Keratinocyte (primary cell): ENCODE data around the gene OBSCN. TPM values are rescaled to one million over a fixed set of nuclear protein-coding genes. Genes with fewer than 3 reads are reported as not detected.

Experiments used
- DNase-seq: peaks from one replicate; pipeline ENCODE4 v3.0.0-alpha.2; 2011; ENCODE audit warnings: low read depth, missing footprints, low spot score
- FAIRE-seq: peaks from 2 replicates; lab custom pipeline; 2011; peaks lifted over from hg19 to GRCh38; lab: Jason Lieb, UNC
- H2AFZ ChIP-seq: 2 replicates; pipeline ENCODE4 v1.6.0; 2012; ENCODE audit warnings: low read length, control low read depth, inconsistent platforms; ENCODE audit not compliant: control insufficient read depth
- H3K27ac ChIP-seq: 2 replicates; pipeline ENCODE4 v1.5.1; 2011; ENCODE audit warnings: low read length; ENCODE audit not compliant: control insufficient read depth, insufficient read depth
- H3K27me3 ChIP-seq: 3 replicates; pipeline ENCODE4 v1.6.0; 2011; ENCODE audit warnings: low read length; ENCODE audit not compliant: control insufficient read depth, insufficient read depth; ENCODE audit errors: extremely low read depth
- H3K36me3 ChIP-seq, 2 experiments: 2 replicates in 1 of 2; 3 replicates in 1 of 2; pipeline ENCODE4 v1.5.1; 2011; ENCODE audit warnings: low read length in 2 of 2, mild to moderate bottlenecking in 1 of 2; ENCODE audit not compliant: control insufficient read depth in 2 of 2, insufficient read depth in 2 of 2; ENCODE audit errors: extremely low read depth in 1 of 2
- H3K4me1 ChIP-seq: 3 replicates; pipeline ENCODE4 v1.5.1; 2011; ENCODE audit warnings: low read length; ENCODE audit not compliant: control insufficient read depth, insufficient read depth; ENCODE audit errors: extremely low read depth
- H3K4me2 ChIP-seq: 3 replicates; pipeline ENCODE4 v1.6.0; 2011; ENCODE audit warnings: low read depth, low read length; ENCODE audit not compliant: control insufficient read depth, insufficient read depth; ENCODE audit errors: extremely low read depth
- H3K4me3 ChIP-seq, 3 experiments: fragments of 200-600 bp in 1 of 3; sonication (generic) in 1 of 3; 2 replicates in 2 of 3; 3 replicates in 1 of 3; pipeline ENCODE4 v1.5.1; 2011 to 2016; ENCODE audit warnings: low read length in 3 of 3, mild to moderate bottlenecking in 3 of 3, control low read depth in 2 of 3, inconsistent platforms in 1 of 3, low read depth in 1 of 3, mixed read lengths in 1 of 3, mixed run types in 1 of 3, moderate library complexity in 1 of 3; ENCODE audit not compliant: control insufficient read depth in 2 of 3, insufficient read depth in 2 of 3; ENCODE audit errors: extremely low read depth in 1 of 3
- H3K79me2 ChIP-seq: 2 replicates; pipeline ENCODE4 v1.6.0; 2012; ENCODE audit warnings: low read length; ENCODE audit not compliant: control insufficient read depth, insufficient read depth
- H3K9ac ChIP-seq: 3 replicates; pipeline ENCODE4 v1.6.0; 2011; ENCODE audit warnings: low read length; ENCODE audit not compliant: control insufficient read depth, insufficient read depth; ENCODE audit errors: extremely low read depth
- H3K9me1 ChIP-seq: 3 replicates; pipeline ENCODE4 v1.6.0; 2011; ENCODE audit warnings: low read length; ENCODE audit not compliant: control insufficient read depth, insufficient read depth; ENCODE audit errors: extremely low read depth
- H3K9me3 ChIP-seq: 2 replicates; pipeline ENCODE4 v1.5.1; 2012; ENCODE audit warnings: low read depth, low read length; ENCODE audit not compliant: control insufficient read depth
- H4K20me1 ChIP-seq: 3 replicates; pipeline ENCODE4 v1.6.0; 2011; ENCODE audit warnings: low read length; ENCODE audit not compliant: control insufficient read depth, insufficient read depth; ENCODE audit errors: extremely low read depth
- CTCF ChIP-seq, 3 experiments: IDR thresholded peaks in 1 of 3; conservative IDR thresholded peaks in 1 of 3; optimal IDR thresholded peaks in 1 of 3; 2 replicates in 2 of 3; 3 replicates in 1 of 3; pipeline versions ENCODE3 to v1.5.1; 2011; ENCODE audit warnings: low read length in 3 of 3, mild to moderate bottlenecking in 3 of 3, moderate library complexity in 2 of 3, control low read depth in 1 of 3, inconsistent platforms in 1 of 3; ENCODE audit not compliant: insufficient read depth in 2 of 3; ENCODE audit errors: extremely low read depth in 1 of 3
- EZH2 ChIP-seq: IDR thresholded peaks from one replicate; pipeline ENCODE4 v1.6.1; 2012; ENCODE audit warnings: inconsistent platforms, mild to moderate bottlenecking, low read length, moderate library complexity
- dilution Hi-C: fragments of 300-500 bp; cut with MboI; formaldehyde crosslinking; loops from one replicate; pipeline ENCODE4 v1.7.0; 2020; ENCODE audit warnings: low sequenced_read_pairs; ENCODE audit not compliant: extremely low pct_ligation_motif_present
- polyA plus RNA-seq, 5 experiments: library from polyadenylated mRNA; depleted of rRNA in 3 of 5; stranded (reverse) in 3 of 5; stranded (forward) in 1 of 5; unstranded in 1 of 5; fragments of >200 nt; gene quantifications; 1 replicate in 1 of 5; 2 replicates in 3 of 5; 3 replicates in 1 of 5; pipeline versions ENCODE4 v1.2.1 to v1.2.3, GENCODE V29; 2011 to 2012; ENCODE audit warnings: missing spikeins in 2 of 5, low read depth in 1 of 5, low replicate concordance in 1 of 5

The OBSCN gene
- polyA plus RNA-seq, 1 donor (not counting 4 experiments of a cell fraction or from before 2014, with no cell fraction given), result 1.8 TPM

DNA sequence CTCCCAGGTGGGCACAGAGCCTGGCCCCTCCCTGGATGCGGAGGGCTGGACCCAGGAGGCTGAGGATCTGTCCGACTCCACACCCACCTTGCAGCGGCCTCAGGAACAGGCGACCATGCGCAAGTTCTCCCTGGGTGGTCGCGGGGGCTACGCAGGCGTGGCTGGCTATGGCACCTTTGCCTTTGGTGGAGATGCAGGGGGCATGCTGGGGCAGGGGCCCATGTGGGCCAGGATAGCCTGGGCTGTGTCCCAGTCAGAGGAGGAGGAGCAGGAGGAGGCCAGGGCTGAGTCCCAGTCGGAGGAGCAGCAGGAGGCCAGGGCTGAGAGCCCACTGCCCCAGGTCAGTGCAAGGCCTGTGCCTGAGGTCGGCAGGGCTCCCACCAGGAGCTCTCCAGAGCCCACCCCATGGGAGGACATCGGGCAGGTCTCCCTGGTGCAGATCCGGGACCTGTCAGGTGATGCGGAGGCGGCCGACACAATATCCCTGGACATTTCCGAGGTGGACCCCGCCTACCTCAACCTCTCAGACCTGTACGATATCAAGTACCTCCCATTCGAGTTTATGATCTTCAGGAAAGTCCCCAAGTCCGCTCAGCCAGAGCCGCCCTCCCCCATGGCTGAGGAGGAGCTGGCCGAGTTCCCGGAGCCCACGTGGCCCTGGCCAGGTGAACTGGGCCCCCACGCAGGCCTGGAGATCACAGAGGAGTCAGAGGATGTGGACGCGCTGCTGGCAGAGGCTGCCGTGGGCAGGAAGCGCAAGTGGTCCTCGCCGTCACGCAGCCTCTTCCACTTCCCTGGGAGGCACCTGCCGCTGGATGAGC, 164.5 kb downstream of the OBSCN start:
- no peak for TF ChIP-seq CTCF (optimal IDR thresholded peaks at IDR 0.05 in 1 of 3, IDR thresholded peaks at IDR 0.05 in 1 of 3, conservative IDR thresholded peaks at IDR 0.05 in 1 of 3; ENCODE audit: extremely low read depth in 1 of 3, insufficient read depth in 2 of 3, low read length in 3 of 3)
- no peak for TF ChIP-seq EZH2
- FAIRE-seq (no peak), DNase-seq (no peak)
- no peak overlapping the region for H3K27ac ChIP-seq
- H3K4me2 ChIP-seq, result no peak overlapping the region
- H3K27me3 ChIP-seq, result peaks cover 26% of the 10 kb centered on the region
- no peaks in the 10 kb centered on the region for H3K9me3 ChIP-seq
- H3K79me2 ChIP-seq, result no peaks in the 10 kb centered on the region
- no peaks in the 10 kb centered on the region for H3K9me1 ChIP-seq
- no peaks in the 10 kb centered on the region for H3K4me1 ChIP-seq
- H3K36me3 ChIP-seq, result no peaks in the 10 kb centered on the region
- H3K9ac ChIP-seq, result no peak overlapping the region
- H4K20me1 ChIP-seq, result peaks cover 2% of the 10 kb centered on the region
- no peak overlapping the region for H3K4me3 ChIP-seq
- no peak overlapping the region for H2AFZ ChIP-seq
- dilution Hi-C loops, result no loop called here

DNA sequence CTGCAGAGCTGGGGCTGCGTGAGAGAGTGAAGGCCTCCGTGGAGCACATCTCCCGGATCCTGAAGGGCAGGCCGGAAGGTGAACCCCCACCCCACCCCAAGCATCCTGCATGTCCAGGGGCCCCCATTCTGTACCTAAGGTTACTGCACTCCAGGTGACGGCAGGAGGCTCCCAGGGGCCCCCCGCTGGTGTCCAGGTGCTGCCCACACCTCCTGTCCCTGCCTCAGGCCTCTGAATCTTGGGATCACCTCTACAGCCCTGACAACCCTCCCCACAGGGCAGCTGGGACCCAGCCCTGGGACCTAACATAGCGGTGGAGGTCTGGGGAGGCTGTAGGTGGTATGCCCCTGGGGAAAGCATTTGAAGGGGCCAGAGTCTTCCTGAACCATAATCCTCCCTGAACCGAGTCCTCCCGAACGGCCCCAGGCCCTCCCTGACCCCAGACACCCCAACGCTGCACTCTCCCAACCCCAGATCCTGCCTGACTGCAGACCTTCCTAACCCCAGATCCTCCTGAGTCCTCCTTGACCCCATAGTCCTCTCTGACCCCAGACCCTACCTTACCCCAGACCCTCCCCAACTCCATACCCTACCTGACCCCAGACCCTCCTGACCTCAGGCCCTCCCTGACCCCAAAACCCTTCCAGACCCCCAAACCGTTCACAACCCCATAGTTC, 165.3 kb downstream of the OBSCN start:
- H2AFZ ChIP-seq, result no peak overlapping the region
- H3K9ac ChIP-seq, result no peak overlapping the region
- H3K36me3 ChIP-seq, result no peaks in the 10 kb centered on the region
- H3K4me3 ChIP-seq, result no peak overlapping the region
- TF ChIP-seq EZH2 (no peak), CTCF (optimal IDR thresholded peaks at IDR 0.05 in 1 of 3, IDR thresholded peaks at IDR 0.05 in 1 of 3, conservative IDR thresholded peaks at IDR 0.05 in 1 of 3; ENCODE audit: extremely low read depth in 1 of 3, insufficient read depth in 2 of 3, low read length in 3 of 3) (no peak)
- no peak overlapping the region for H3K4me2 ChIP-seq
- FAIRE-seq, result no peak
- no peak overlapping the region for H3K27ac ChIP-seq
- peaks cover 2% of the 10 kb centered on the region for H4K20me1 ChIP-seq
- dilution Hi-C loops, result no loop called here
- peaks cover 26% of the 10 kb centered on the region for H3K27me3 ChIP-seq
- no peak for DNase-seq
- H3K79me2 ChIP-seq, result no peaks in the 10 kb centered on the region
- H3K9me1 ChIP-seq, result no peaks in the 10 kb centered on the region
- no peaks in the 10 kb centered on the region for H3K4me1 ChIP-seq
- no peaks in the 10 kb centered on the region for H3K9me3 ChIP-seq
